NCI-H2081 (cell line): Measurements from ENCODE around the gene MUSK.
"Not testable (repeated sequence)": the region's sequence is repeated elsewhere in the genome, so short reads cannot be mapped to it uniquely, and the experiment has no call there.

Source experiments
- DNase-seq, 2 experiments: peaks; one replicate each; lab custom pipeline; 2025; lab: John Stamatoyannopoulos, UW

MUSK gene

DNA sequence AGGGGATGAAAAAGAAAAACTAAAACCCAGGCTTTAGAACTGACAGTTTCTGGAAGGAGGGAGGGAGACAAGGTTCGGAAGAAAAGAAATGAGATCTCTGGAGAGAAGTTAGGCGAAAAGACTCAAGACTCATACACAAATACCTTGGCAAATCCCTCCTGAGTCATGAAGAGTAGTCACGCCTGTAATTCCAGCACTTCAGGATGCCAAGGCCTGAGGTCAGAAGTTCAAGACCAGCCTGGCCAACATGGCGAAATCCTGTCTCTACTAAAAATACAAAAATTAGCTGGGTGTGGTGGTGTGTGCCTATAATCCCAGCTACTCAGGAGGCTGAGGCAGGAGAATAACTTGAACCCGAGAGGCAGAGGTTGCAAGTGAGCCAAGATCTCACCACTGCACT lies 27.3 kb downstream of the MUSK start:
- DNase-seq = not testable (repeated sequence)

DNA sequence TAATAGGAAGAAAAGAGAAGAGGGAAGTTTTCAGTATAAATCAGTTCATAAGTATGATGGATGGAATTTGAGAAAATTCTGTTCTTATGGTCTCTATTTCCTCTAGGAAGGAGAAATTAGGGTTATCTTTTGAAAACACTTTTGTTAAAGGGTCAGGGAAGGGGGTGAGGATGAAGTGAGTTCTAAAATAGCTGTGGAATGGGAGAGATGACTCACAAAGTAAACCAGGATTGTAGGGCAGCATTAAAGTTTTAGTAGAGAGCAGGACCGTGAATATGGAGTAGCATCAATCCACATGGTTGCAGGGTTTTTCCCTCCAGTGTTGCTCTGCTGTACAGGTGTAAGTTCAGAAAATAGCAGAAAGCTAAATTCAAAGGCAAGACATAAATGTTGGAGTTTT lies 32.4 kb downstream of the MUSK start:
- DNase-seq = no peak

DNA sequence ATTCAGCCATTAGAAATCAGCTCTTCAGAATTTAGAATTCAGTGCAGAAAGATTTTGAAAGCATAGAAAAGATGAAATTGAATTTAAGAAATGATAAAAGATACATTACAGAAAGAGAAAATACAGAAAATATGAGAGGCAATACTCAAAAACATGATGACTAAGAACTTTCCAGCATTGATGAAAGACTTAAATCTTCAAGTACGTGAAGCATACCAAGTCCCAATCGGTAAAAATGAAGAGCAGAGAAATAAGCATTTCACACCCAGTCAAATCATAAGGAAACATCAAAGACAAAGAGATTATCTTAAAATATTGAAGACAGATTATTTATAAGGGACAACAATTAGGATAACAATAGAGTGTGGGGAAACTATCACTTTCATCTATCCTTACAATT lies 35.1 kb downstream of the MUSK start:
- no peak for DNase-seq

DNA sequence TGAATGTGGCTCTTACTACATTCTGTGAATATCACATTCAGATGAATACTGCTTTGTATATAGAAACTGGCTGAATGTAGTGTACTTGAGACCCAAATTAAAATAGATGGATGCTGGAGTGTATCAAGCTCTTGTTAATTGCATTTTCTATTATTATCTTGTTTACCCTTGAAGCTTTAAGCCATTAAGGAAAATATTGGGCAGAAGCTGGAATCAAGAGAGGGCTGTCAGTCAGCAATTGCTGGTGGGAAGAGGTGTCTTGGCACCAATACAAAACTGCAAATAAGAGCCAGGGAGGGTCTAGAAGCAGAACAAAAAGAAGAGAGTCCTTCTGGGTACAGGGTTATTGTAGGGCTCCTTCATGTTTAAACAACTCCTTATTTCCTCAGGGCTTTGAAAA lies 38.8 kb downstream of the MUSK start:
- peak; percentile 22 to 41 for DNase-seq

DNA sequence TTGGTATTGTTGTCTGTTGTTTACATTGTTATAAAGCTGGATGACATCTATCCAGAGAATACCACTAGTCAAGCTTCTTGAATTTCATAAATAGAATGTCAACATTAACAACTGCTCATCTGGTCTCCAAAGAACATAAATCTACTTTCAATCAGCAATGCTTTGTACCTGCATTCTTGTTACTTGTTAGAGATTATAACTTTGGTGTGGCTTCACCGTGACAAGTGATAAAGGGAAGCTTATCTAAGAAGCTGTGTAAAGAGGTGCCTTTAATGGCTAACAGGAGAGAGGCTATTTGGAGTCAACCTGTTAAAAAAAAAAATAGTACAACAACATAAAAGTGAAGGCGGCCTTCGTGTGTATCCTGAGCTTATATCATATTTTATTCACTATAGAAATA lies 41.8 kb downstream of the MUSK start:
- DNase-seq = peak in 1 of 2 experiments; percentile 14

DNA sequence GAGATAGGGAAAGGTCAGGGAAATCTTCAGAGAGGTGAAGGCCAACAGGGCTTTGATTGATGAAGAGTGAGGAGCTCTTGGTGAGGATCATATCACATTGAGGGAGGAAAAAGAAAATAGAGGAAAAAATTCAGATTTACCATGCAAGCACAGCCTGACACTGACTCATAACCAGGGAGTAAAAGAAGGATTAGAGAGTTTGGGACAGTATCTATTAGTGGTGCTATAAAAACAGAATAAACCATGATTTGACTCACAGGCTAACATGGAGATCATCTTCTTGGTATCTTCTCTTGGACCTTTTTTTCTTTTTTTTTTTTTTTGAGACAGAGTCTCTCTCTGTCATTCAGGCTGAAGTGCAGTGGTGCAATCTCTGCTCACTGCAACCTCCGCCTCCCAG lies 44.4 kb downstream of the MUSK start:
- DNase-seq = no peak

- DNase-seq = no peak
Observed at GRCh38 chr9:110714314-110714713, 45.7 kb downstream of the MUSK start.

DNA sequence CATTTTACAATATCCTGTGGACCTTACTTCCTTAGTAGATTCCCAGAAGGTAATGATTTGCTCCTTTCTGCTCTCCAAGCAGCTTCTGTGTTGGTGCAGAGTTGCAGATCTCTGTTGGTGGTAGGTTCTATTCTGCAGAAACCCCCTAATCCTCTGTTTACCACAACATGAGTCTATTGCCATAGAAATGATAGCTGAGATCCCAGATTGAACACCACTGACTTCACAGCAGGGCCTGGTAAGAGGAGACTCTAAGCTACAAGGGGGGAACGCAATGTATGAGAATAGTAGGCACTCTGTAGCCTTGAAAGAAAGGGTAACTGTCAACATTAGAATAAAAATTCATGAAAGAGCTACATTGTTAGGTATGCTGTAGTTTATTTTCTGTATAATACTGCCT lies 59.5 kb downstream of the MUSK start:
- DNase-seq = no peak

- DNase-seq = no peak
Observed at GRCh38 chr9:110729641-110730040, 61.0 kb downstream of the MUSK start.

- no peak for DNase-seq
Observed at GRCh38 chr9:110731437-110732028, 62.9 kb downstream of the MUSK start.

GRCh38 chr9:110738982-110739381 lies 70.4 kb downstream of the MUSK start:
- DNase-seq = no peak

DNA sequence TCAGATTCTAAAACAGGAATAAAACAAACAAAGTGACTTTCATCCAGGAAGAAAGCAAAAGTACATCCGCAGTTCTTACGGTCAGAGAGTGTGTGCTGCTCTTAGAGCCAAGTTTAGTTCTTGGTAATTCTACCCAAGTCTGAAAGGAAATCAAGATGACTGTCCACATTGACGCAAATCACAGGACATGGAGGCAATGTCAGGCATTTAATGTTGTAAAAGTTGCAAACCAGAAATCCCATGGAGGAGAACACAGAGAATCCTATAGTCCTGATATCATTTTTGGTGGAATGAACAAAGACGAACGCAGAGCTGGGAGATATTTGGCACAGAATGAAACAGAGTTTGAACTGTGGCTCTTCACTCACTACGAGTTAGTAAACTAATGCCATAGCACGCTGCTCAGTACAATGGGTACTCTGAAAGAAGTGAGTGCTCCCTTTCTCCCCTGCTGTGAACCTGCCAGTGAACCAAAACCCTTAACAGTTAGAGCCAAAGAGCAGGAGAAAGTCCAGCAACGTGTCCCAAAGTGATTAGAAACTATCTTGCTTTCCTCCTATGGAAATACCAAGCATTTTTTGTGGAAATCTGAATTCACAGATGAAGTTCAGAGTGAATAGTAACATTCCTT lies 74.3 kb downstream of the MUSK start:
- DNase-seq = no peak

DNA sequence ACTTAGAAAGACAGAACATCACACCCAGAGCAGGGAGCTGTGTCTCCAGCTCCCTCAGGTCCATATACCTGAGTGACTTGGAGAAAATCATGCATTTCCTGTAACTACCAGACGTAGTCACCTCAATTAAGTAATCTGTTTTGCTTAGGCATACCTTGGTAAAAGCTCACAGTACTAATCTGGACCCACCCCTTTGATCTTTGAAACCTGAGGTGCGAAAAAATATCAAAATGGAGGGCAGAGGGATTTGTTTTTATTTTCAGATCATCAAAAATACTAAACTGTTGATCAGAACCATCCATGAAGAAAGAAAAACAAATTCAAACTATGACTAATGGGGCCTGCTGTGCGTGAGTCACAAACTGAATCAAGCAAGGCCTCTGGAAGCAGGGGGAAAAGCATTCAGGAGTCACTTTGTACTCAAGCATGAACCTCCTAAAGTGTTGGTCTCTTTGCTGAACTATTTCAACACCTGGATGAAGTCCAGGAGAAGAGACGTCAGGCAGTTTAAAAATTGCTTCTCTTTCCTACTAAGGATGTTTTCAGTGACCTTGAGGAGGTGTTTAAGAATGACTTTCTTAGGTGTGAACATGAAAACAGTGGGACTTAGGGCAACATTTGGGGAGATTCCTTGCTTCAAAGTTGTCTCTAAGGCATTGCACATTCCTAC lies 76.3 kb downstream of the MUSK start:
- no peak for DNase-seq

DNA sequence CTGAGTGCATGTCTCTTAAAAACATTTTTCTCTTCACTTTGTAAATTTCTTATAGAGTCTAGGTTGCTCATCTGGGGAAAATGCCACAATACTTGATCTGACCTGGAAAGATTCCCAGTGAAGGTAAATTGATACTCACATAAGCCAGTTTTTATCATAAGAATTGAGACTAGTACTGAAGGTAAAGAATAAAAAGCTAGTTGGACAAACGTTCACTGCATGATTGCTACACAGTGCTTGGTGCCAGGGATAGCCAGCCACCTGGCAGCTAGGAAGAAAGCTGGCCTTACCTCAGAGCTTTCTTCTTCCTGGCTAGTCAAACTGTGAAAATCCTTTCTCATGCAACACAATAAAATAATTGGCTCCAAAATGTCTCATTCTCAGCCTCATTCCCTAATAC lies 77.1 kb downstream of the MUSK start:
- DNase-seq = no peak

GRCh38 chr9:110746211-110746930 lies 77.8 kb downstream of the MUSK start:
- DNase-seq = no peak

DNA sequence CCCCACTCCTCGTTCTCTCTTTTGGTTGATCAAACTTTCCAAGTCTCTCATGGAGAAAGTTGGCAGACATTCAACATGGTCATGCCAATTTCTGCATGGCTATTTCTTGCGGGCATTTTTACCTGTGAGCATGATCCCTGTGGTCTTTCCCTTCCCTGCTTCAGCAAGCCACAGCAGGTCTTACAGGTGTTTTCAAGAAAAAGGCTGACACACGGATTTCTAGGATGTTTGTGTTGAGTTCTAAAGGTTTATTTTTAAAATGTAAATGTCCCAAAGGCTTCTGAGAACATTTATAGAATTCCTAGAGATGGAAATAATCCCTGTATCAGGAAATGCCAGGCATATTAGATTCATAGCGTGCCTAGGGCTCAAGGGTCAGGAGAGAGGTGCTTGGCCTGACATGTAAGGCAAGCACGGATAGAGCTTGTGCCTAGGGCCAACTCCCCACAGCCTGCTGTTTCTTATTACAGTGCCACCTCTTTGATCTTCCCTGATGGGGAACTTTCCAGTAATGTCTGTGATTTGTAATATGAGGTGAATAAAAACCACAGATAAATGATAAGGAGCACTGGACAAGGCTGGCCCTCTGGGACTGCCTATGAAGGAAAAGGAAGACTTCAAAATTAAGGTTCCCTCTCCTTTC lies 79.8 kb downstream of the MUSK start:
- no peak for DNase-seq

DNA sequence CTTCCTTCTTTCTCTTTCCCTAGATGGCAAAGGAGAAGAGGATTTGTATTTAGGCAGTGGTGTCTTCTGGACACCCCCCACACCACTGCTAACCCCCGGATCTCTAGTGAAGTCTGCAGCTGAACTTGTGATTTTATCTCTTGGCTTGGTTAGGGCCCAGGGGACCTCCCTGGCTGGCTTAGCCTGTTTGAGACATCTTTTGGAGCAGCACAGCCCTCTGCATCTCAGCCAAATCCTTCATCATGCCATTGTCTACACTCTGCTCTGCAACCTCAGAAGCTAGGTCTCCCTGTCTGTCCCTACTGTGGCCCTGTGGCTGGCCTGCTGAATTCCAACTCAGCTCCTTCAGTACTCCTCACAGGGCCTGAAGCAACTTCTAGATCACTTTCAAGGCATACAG lies 81.7 kb downstream of the MUSK start:
- DNase-seq = no peak

DNA sequence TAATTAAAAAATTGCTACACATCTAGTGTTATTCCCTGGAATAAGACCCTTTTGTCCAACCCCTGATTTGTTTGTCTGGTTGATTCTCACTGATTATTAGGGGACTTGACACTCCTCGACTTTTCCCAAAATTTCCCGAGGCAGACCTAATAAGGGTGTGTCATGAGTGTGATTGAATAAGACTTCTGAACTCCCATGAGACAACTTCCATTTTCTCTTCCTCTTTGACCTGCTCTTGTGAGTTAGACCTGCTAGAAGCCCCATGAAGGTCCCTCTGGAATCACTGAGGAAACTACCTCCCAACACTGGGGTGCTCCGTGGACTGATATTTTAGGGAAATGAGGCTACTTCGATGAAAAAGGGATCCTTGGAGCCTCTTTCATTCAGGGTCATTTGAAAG lies 83.4 kb downstream of the MUSK start:
- no peak for DNase-seq

- DNase-seq = no peak
Observed at GRCh38 chr9:110752766-110753165, 84.2 kb downstream of the MUSK start.

- DNase-seq = no peak
Observed at GRCh38 chr9:110753731-110754231, 85.2 kb downstream of the MUSK start.

GRCh38 chr9:110755179-110755578 lies 86.6 kb downstream of the MUSK start:
- no peak for DNase-seq

DNA sequence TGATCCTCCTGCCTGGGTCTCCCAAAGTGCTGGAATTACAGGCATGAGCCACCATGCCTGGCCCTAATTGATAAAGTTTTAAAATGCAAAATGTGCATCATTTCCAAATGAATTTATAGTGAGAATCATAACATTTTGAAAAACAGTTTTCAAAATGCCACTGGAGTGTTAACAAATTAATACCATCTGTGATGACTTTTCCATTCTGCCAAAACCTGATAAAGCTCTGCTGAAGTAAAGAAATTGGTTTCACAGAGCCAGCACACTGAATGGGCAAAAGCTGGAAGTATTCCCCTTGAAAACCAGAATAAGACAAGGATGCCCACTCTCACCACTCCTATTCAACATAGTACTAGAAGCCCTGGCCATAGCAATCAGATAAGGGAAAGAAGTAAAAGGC lies 89.6 kb downstream of the MUSK start:
- DNase-seq = no peak
